Body of pancreas (tissue), 4 donors: Measurements from ENCODE around the gene HOXC4.

ENCODE experiments used
- POLR2A ChIP-seq, 3 donors: fragments of 450-650 bp; IDR thresholded peaks; one replicate each; pipeline ENCODE4 v1.6.1; 2016; ENCODE audit warnings: antibody characterized with exemption in 3 of 3, mild to moderate bottlenecking in 2 of 3
- TF ChIP-seq, protein P1 (sequence below), 7 experiments: fragments of 450-650 bp in 4 of 7; fragments of 200-600 bp in 3 of 7; sonication (generic) in 3 of 7; IDR thresholded peaks; one replicate each; pipeline ENCODE4 v1.5.1; 2016 to 2019; ENCODE audit warnings: antibody characterized with exemption in 7 of 7

DNA sequence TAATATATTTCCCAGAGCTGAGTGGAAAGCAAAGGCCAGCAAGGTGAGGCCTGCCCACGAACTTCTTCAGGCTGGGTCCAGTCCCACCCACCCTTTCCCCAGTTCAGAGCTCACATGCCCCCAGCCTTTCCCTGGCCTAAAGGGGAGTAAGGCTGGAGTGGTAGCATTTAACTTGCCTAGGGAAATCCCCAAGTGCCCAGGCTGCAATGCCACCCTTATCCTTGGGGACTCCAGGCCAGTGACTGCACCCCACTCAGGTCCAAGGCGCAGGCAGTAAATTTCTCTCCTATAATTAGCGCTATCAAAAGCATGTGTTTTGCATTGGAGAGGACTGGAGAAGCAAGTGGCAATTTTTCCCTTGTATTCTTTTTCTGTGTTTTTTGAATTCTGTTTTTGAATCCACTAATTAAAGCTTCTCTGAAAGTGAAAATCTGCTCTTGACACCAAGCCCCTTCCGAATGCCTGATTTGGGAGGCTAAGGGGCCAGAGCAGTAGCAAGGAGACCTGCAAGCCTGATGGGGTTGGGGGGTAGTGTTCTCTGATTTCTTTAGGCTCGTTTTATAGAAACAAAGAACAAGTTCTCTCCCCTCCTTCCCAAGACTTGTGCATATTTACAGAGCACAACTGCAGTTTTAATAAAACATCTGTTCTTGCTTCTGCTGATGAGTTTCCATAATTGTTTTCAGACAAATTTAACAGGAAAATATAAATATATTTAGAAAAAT lies 28.9 kb upstream of the HOXC4 start:
- TF ChIP-seq, protein P1, sequence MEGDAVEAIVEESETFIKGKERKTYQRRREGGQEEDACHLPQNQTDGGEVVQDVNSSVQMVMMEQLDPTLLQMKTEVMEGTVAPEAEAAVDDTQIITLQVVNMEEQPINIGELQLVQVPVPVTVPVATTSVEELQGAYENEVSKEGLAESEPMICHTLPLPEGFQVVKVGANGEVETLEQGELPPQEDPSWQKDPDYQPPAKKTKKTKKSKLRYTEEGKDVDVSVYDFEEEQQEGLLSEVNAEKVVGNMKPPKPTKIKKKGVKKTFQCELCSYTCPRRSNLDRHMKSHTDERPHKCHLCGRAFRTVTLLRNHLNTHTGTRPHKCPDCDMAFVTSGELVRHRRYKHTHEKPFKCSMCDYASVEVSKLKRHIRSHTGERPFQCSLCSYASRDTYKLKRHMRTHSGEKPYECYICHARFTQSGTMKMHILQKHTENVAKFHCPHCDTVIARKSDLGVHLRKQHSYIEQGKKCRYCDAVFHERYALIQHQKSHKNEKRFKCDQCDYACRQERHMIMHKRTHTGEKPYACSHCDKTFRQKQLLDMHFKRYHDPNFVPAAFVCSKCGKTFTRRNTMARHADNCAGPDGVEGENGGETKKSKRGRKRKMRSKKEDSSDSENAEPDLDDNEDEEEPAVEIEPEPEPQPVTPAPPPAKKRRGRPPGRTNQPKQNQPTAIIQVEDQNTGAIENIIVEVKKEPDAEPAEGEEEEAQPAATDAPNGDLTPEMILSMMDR (IDR thresholded peaks at IDR 0.05) = no peak
- TF ChIP-seq POLR2A (IDR thresholded peaks at IDR 0.05) = no peak
